Stimulated activated CD4-positive, alpha-beta T cell treated with anti-CD3 and anti-CD28 coated beads, Interleukin-15, amount 100 ng/mL, for 24 hours (primary cell): ENCODE data around the gene DSG4.

Source experiments
- DNase-seq: peaks from one replicate; pipeline ENCODE4 v3.0.0-alpha.2; 2020

Gene DSG4

DNA sequence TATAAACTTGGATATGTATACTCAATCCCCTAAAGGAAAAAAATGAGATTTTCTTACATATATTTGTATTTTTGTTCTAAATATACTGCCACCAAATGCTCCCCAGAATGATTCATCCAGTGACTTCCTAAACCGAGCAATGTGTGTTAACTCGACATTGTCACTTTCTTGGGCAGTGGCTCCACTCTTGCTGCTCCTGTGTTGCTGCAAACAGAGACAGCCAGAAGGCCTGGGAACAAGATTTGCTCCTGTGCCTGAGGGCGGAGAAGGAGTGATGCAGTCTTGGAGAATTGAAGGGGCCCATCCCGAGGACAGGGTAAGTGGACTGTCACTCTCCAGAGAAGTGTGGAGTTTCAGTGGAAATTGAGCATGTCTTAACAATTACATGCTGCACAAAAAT is 32.7 kb downstream of the DSG4 start:
- no peak for DNase-seq

DNA sequence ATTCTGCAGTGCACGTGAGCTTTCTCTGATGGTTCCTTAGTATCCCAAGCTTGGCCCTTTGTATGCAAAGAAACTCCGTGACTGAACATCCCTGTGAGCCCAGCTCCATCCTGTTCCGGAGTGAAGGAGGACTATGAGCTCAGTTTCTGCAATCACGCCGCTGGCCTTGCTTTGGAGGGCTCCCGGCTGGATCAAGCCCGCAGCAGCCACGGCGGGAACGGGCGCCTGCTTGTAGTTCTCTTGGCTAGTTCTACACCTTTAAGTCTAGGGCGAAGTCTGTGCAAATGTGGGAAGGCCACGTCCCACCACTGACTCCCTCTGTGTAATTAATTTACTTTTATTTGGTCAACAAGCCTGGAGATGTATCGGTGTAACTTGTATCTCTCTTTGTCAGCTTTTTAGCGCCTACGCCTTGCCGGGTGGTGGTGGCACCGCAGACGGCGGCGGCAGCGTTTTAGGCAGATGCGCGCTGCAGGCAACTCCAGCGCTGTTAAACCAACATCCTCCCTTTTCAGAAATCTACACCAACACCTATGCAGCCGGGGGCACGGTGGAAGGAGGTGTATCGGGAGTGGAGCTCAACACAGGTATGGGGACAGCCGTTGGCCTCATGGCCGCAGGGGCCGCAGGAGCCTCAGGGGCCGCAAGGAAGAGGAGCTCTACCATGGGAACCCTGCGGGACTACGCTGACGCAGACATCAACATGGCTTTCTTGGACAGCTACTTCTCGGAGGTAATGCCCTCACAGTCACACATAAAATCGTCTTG is 34.3 kb downstream of the DSG4 start:
- DNase-seq, result no peak

DNA sequence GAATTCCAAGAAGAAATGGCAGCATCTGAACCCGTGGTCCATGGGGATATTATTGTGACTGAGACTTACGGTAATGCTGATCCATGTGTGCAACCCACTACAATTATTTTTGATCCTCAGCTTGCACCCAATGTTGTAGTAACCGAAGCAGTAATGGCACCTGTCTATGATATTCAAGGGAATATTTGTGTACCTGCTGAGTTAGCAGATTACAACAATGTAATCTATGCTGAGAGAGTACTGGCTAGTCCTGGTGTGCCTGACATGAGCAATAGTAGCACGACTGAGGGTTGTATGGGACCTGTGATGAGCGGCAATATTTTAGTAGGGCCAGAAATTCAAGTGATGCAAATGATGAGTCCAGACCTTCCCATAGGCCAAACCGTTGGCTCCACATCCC is 36.6 kb downstream of the DSG4 start:
- DNase-seq, result no peak

DNA sequence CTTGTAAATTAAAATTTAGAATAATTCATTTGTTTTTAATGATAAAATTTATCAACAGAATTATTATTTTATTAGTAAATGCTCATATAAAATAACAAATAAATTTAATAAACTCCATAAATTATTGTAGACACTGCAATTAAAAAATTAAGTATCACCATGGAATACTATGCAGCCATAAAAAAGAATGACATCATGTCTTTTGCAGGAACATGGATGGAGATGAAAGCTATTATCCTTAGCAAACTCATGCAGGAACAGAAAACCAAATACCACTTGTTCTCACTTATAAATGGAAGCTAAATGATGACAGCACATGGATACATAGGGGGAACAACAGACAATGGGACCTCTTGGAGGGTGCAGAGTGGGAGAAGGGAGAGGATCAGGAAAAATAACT is 41.3 kb downstream of the DSG4 start:
- DNase-seq, result no peak

DNA sequence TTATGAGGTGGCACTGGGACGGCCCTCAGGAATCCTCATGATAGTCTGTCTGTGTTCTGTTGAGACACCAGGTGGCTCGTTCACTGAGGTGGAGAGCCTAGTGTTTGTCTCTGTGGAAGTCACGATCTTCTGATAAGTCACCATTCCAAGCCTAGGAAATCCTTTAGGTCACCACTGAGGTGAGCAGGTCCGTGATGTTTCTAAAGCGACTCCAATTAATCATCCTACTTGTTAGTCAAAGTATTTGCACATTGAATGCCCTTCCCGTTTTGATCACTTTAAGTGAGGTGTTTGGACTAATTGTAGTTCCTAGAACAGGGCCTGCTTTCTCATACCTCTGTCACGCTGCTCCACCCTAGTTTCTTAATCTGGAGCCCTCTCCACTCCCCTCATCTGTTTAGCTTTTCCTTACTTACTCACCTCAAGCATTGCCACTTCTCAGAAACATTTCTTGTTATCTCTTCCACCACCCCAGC is 42.9 kb downstream of the DSG4 start:
- no peak for DNase-seq

DNA sequence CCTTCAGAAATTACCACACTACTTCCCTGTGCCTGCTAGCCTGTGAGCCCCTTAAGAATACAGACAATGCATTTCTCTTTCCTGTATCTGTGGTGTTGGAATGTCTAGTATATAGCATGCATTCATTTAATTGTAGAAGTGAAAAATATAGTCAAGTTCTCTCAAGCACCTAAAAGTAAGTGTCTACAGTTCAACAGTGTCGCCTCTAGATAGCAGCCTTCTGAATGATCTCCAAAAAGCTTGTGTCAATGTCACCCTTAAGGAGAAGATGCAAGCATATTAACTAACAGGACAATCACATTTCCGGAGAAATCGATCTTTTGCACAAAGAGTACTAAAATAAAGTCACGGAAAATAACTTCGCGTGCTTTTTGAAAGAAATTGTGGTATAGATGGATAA is 43.5 kb downstream of the DSG4 start:
- DNase-seq, result no peak

DNA sequence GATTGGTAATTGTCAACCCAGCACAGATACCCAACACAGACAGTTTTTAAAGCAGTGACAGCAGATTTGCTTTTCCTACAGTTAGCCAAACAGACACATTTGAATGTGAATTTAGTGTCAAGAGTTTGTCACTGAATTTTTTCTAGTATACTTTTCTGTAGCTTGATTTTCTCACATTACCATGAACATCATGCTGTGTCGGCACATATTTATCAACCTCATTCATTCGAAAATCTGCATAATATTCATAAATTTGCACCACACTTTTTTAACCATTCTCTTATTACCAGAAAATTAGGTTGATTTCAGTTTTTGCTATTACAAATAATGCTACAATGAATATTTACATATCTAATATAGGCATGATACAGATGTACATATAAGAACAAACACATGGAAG is 43.9 kb downstream of the DSG4 start:
- DNase-seq, result no peak

DNA sequence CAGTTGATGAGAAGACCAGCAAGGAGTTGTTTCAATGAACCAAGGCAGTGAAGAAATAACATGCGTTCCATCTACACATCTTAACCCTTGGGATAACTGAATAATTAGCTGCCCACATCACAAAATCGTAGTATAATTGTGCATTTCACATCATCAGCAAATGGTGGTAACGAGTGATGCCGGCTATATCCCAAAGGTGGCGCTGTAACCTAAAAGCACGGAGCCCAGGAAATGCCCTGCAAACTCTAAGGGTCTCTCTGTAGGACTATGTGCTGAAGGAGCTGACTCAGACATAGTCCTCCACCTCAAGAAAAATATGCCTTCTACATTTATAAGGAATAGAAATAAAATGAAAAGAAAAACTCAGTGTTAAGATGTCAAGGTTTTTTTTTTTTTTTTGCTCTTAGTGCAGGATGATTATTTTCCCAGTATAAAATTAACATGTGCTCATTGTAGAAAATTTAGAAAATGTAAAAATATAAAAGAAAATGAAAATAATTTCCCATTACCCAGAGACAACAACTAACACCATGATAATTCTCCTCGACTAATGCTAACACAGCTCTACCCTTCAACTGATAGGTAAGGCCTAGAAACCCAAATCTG is 47.9 kb downstream of the DSG4 start:
- peak; percentile 5 for DNase-seq

DNA sequence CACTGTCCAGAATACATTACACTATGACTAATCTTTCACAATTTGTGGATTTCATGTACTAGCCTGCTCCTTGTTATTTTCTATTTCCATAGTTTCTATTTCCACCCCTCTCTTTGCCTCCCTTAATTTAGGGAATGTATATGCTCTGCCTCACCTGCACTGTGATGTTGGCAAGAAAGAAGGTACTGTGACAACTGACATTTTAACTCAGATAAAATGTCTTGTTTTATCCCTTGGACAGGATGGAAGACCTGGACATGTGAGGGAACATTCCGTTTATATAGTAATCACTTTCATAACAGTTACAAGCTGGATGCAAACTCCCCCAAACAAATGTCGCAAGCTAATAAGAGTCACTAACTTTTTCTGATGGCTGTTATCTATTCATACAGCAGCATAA is 49.4 kb downstream of the DSG4 start:
- no peak for DNase-seq

DNA sequence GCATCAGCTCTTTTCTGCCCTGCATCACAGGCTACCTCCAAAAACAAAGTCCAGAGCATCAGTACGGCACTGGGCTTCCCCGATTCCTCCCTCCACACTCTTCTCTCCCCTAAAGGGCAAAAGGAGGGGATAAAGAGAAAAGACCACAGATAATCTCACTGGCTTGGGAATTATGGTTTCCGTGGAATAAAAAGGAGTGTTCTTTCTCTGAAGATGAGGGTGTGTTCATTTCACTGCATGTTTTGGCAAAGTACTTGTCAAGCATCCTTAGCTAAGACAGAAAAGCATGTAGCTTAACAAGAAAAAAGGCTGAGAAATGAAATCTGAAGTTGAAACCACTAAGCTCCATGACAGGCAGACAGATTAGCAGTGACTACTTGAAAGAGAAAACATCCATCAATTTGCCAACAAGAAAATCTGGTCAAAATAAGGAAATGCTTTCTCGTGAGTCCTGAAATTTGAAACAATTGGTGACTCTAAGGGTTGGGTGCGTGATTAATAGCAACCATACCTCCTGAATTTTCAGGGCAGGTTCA is 50.4 kb downstream of the DSG4 start:
- no peak for DNase-seq

- DNase-seq, result no peak
Observed at GRCh38 chr18:31428211-31428610, 51.6 kb downstream of the DSG4 start.

DNA sequence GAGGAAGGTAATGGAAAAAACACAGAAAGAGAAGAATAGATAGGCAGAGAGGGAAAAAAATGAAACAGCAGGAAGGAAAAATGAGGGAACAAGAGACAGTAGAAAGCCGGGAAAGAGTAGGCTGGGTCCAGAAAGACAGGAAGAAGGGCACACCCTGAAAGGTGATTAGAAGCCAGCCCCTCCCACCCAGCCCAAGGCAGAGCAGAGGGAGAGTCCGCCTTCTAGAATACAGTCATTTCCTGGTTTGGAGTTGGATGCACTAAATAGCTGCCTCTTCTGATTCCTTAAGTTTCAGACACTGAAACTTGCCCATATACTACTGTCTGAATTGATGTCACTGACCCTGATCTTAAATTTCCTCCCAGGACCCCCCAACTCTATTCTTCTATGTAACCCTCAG is 53.0 kb downstream of the DSG4 start:
- no peak for DNase-seq

GRCh38 chr18:31430072-31430471 is 53.5 kb downstream of the DSG4 start:
- no peak for DNase-seq

DNA sequence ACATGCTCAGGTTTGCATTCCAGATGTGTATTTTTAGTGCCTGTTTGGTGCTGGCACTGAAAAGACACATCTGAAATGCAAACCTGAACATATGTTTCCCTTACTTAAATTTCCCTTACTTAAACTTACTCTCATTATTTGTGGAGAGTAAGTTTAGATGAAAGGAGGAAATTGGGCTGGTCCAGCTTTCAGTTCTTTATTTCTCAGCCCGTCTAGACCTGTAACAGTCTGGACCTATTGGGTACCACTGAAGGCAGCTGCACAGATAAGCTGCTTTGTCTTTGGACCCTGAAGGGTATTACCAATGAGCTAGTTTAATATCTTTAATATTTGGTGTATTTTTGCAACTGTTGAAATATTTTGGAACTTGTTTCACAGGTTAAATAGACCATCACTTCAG is 54.0 kb downstream of the DSG4 start:
- no peak for DNase-seq

DNA sequence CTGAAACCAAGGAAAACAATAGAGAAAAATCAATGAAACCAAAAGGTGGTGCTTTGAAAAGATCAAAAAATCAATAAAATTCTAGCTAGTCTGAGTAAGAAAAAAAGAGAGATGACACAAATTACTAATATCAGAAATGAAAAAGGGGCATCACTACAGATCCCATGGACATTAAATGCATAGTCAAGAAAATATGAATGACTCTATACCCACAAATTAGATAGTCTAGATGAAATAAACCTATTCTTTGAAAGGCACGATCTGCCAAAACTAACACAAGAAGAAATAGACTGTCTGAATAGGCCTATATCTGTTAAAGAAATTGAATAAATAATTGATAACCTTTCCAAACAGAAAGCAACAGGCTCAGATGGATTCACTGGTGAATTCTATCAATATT is 55.7 kb downstream of the DSG4 start:
- DNase-seq, result no peak

- no peak for DNase-seq
Observed at GRCh38 chr18:31436825-31437224, 60.2 kb downstream of the DSG4 start.

DNA sequence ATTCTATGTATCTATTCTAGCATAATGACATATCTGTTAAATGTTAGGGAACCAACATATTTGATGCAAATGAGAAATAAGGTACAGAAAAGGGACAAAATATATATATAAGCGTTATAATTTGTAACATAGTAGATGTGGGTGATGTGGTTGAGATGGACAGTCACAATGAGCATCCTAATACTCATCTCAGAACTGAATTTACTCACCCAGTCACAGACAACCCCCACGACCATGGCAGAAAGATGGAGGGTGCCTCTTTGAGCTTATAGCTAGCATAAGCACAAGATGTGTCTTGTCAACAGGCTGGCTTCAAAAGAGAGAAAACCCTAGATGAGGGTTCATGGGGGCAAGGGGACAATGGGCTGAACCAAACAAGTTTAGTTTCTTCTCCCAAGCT is 61.8 kb downstream of the DSG4 start:
- DNase-seq, result no peak

DNA sequence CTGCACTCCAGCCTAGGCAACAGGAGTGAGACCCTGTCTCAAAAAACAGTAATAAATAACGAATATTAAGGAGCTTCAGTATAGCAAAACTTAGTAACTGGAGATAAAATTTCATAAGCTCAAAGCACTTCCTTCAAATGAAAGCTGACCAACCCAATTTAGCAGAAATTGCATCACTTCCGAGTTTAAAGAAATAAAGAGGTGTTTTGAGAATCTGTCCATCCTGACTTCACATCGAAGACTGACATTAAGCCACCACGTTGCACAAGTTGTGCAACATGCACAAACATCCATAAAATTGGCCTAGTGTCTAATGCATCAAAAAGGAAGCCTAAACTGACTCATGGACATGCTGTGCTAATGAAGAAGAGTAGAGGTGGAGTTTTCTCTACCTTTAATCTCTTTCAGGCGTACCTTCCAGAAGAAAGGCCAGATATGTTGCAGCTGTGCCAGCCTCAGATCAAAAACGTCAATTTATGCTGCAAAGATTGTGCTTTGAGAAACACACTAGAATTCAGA is 63.3 kb downstream of the DSG4 start:
- DNase-seq, result no peak

DNA sequence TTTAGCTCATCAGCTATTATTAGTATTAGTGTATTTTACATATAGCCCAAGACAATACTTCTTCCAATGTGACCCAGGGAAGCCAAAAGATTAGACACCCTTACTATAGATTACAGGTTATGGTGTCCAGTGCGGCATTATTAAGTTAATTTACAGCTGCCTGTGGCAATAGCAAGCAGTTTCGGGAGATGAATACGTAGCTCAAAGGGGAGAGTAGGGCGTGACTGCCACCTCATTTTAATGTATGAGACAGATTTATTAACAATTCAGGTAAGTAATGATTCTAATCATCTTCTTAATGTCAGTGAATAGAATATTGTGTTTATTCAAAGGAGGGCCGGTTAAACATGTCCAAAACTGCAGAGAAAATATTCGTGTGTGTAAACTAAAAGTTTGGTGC is 64.2 kb downstream of the DSG4 start:
- DNase-seq, result no peak

DNA sequence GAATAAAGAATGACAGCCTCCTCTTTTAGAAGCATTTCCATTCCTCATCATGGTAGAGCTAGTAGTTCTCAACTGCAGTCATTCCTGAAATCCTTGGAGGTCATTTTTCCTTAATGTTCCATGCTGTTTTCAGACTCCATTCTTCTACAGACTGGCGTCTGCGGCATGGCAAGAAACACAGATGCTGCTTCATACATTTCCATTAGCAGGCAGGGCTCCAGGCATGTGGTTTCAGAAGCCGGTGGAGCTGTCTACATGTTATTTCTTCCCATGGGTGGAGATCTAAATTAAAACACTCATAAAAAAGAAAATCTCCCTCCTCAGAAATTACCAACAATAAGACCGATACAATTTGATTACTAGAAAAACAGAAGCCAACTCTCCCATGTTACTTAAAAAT is 64.9 kb downstream of the DSG4 start:
- DNase-seq, result no peak

- no peak for DNase-seq
Observed at GRCh38 chr18:31444142-31444541, 67.6 kb downstream of the DSG4 start.

DNA sequence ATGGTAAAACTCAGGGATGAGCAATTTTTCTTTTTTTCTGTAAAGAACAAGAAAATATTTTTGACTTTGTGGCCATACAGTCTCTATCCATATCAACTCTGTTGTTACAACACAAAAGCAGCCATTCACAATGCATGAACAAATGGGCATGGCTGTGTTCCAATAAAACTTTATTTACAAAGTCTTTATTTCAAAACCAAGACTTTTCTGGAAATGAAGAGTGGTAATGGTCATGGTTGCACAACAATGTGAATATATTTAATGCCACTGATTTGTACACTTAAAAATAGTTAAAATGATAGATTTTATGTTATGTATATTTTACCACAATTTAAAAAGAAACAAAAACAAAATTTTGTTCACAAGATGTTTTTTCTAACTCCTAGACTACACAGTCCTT is 69.3 kb downstream of the DSG4 start:
- DNase-seq, result no peak

GRCh38 chr18:31446854-31447253 is 70.3 kb downstream of the DSG4 start:
- DNase-seq, result no peak

- no peak for DNase-seq
Observed at GRCh38 chr18:31447530-31448191, 71.1 kb downstream of the DSG4 start, which contains the start of gene DSG3. DSG3 (plus strand) TSS chr18:31447741; CDS start chr18:31447878, 137 bp downstream.
